Measurements from ENCODE around the gene CCDC177. TPM values are rescaled to one million over a fixed set of nuclear protein-coding genes. Genes with fewer than 3 reads are reported as not detected.

The CCDC177 gene
- total RNA-seq, 3 donors from 2014 or later (not counting 1 experiment from before 2014, with no cell fraction given): not detected

- Mint-ChIP-seq H3K9me3 (no peaks in the 10 kb centered on the region), H3K36me3 (no peaks in the 10 kb centered on the region), H3K27me3 (ENCODE audit: low read depth in 2 of 2) (peaks cover 25 to 47% of the 10 kb centered on the region in 2 donors), H3K4me3 (no peak overlapping the region), H3K4me1 (no peaks in the 10 kb centered on the region), H3K27ac (no peak overlapping the region)
- Histone ChIP-seq H3K36me3 (ENCODE audit: control insufficient read depth, insufficient read depth, low read length) (no peaks in the 10 kb centered on the region), H3K27ac (ENCODE audit: low read length) (no peak overlapping the region), H3K4me3 (ENCODE audit: low read length) (no peak overlapping the region), H3K4me1 (ENCODE audit: control insufficient read depth, insufficient read depth, low read length) (no peaks in the 10 kb centered on the region), H3K9me3 (ENCODE audit: control insufficient read depth, insufficient read depth, low read length) (no peaks in the 10 kb centered on the region), H3K27me3 (ENCODE audit: control insufficient read depth, insufficient read depth, low read length) (no peaks in the 10 kb centered on the region)
- no peak for TF ChIP-seq CTCF (IDR thresholded peaks at IDR 0.05)
- 60% methylated on average over 1 of the region's 1 CpG for WGBS (ENCODE audit: insufficient coverage)
- ATAC-seq (no peak), DNase-seq (no peak)
- intact Hi-C loops (cut with micrococcal nuclease): no loop called here
Measured at GRCh38 chr14:69537900-69538299, 36.8 kb downstream of the CCDC177 start.

- Histone ChIP-seq H3K27me3 (ENCODE audit: control insufficient read depth, insufficient read depth, low read length) (no peaks in the 10 kb centered on the region), H3K27ac (ENCODE audit: low read length) (no peak overlapping the region), H3K9me3 (ENCODE audit: control insufficient read depth, insufficient read depth, low read length) (no peaks in the 10 kb centered on the region), H3K36me3 (ENCODE audit: control insufficient read depth, insufficient read depth, low read length) (no peaks in the 10 kb centered on the region), H3K4me3 (ENCODE audit: low read length) (no peak overlapping the region), H3K4me1 (ENCODE audit: control insufficient read depth, insufficient read depth, low read length) (no peaks in the 10 kb centered on the region)
- Mint-ChIP-seq H3K9me3 (no peaks in the 10 kb centered on the region), H3K4me1 (no peaks in the 10 kb centered on the region), H3K27ac (no peak overlapping the region), H3K4me3 (no peak overlapping the region), H3K36me3 (no peaks in the 10 kb centered on the region), H3K27me3 (ENCODE audit: low read depth in 2 of 2) (peaks cover 23 to 41% of the 10 kb centered on the region in 2 donors)
- no peak for DNase-seq
- intact Hi-C loops (cut with micrococcal nuclease): no loop called here
- no peak for TF ChIP-seq CTCF (IDR thresholded peaks at IDR 0.05)
- no peak for ATAC-seq
Measured at GRCh38 chr14:69536971-69537370, 37.7 kb downstream of the CCDC177 start.

- no peak overlapping the region for H3K4me3 ChIP-seq (ENCODE audit: low read length)
- TF ChIP-seq CTCF (IDR thresholded peaks at IDR 0.05): no peak
- H3K4me1 Mint-ChIP-seq: no peaks in the 10 kb centered on the region
- intact Hi-C loops (cut with micrococcal nuclease): no loop called here
- H3K27me3 Mint-ChIP-seq (ENCODE audit: low read depth in 2 of 2): peaks cover 20 to 45% of the 10 kb centered on the region in 2 donors
- DNase-seq: no peak
- no peak overlapping the region for H3K4me3 Mint-ChIP-seq
- H3K9me3 Mint-ChIP-seq: no peaks in the 10 kb centered on the region
- no peaks in the 10 kb centered on the region for H3K36me3 Mint-ChIP-seq
- no peaks in the 10 kb centered on the region for H3K27me3 ChIP-seq (ENCODE audit: control insufficient read depth, insufficient read depth, low read length)
- no peaks in the 10 kb centered on the region for H3K4me1 ChIP-seq (ENCODE audit: control insufficient read depth, insufficient read depth, low read length)
- no peak for ATAC-seq
- H3K27ac Mint-ChIP-seq: no peak overlapping the region
- no peaks in the 10 kb centered on the region for H3K9me3 ChIP-seq (ENCODE audit: control insufficient read depth, insufficient read depth, low read length)
- H3K27ac ChIP-seq (ENCODE audit: low read length): no peak overlapping the region
- no peaks in the 10 kb centered on the region for H3K36me3 ChIP-seq (ENCODE audit: control insufficient read depth, insufficient read depth, low read length)
- 18% methylated on average over 4 of the region's 4 CpGs for WGBS (ENCODE audit: insufficient coverage)
Measured at GRCh38 chr14:69535230-69535848, 39.3 kb downstream of the CCDC177 start.
